IPS-NIHi7 (cell line): Measurements from ENCODE around the gene CALHM5.
"Not testable (repeated sequence)": the region's sequence is repeated elsewhere in the genome, so short reads cannot be mapped to it uniquely, and the experiment has no call there.

ENCODE experiments used
- DNase-seq: peaks from one replicate; pipeline ENCODE4 v3.0.0; 2012; ENCODE audit warnings: mixed read lengths; ENCODE audit errors: extremely low spot score

CALHM5 gene

GRCh38 chr6:116511424-116512110 lies at the start of gene CALHM5:
Gene CALHM5 (plus strand): TSS chr6:116511639. CDS start chr6:116511697, 58 bp downstream.
- DNase-seq, result peak; percentile 60

- peak; percentile 80 for DNase-seq
Measured at GRCh38 chr6:116461932-116462885, 49.2 kb upstream of the CALHM5 start.

GRCh38 chr6:116463301-116463700 lies 48.1 kb upstream of the CALHM5 start:
- no peak for DNase-seq

GRCh38 chr6:116465246-116465645 lies 46.2 kb upstream of the CALHM5 start:
- no peak for DNase-seq

GRCh38 chr6:116467096-116467495 lies 44.3 kb upstream of the CALHM5 start:
- DNase-seq, result no peak

GRCh38 chr6:116467514-116467913 lies 43.9 kb upstream of the CALHM5 start:
- no peak for DNase-seq

- no peak for DNase-seq
Measured at GRCh38 chr6:116468293-116468692, 43.1 kb upstream of the CALHM5 start.

GRCh38 chr6:116471531-116471930 lies 39.9 kb upstream of the CALHM5 start:
- DNase-seq, result no peak

- no peak for DNase-seq
Measured at GRCh38 chr6:116472706-116473105, 38.7 kb upstream of the CALHM5 start.

- DNase-seq, result no peak
Measured at GRCh38 chr6:116475141-116475540, 36.3 kb upstream of the CALHM5 start.

- no peak for DNase-seq
Measured at GRCh38 chr6:116476002-116476678, 35.3 kb upstream of the CALHM5 start.

GRCh38 chr6:116482780-116483179 lies 28.7 kb upstream of the CALHM5 start:
- DNase-seq, result no peak

- DNase-seq, result no peak
Measured at GRCh38 chr6:116483616-116484015, 27.8 kb upstream of the CALHM5 start.

GRCh38 chr6:116485559-116486184 lies 25.8 kb upstream of the CALHM5 start:
- DNase-seq, result no peak

- DNase-seq, result no peak
Measured at GRCh38 chr6:116491610-116492330, 19.7 kb upstream of the CALHM5 start.

- DNase-seq, result no peak
Measured at GRCh38 chr6:116492331-116493067, 18.9 kb upstream of the CALHM5 start.

GRCh38 chr6:116495161-116495560 lies 16.3 kb upstream of the CALHM5 start:
- not testable (repeated sequence) for DNase-seq

GRCh38 chr6:116497113-116497676 lies 14.2 kb upstream of the CALHM5 start:
- no peak for DNase-seq

GRCh38 chr6:116500969-116501433 lies 10.4 kb upstream of the CALHM5 start:
- DNase-seq, result no peak

GRCh38 chr6:116507324-116507723 lies 4.1 kb upstream of the CALHM5 start:
- no peak for DNase-seq
